Liver (tissue), 9 donors: Measurements from ENCODE around the gene SMOC2. TPM values are rescaled to one million over a fixed set of nuclear protein-coding genes. Genes with fewer than 3 reads are reported as not detected.

Source experiments
- DNase-seq: peaks from one replicate; pipeline ENCODE4 v3.0.0-alpha.2; 2017; ENCODE audit warnings: low spot score
- H3K27ac ChIP-seq, 2 donors: one replicate each; pipeline ENCODE4 v1.7.0; 2013; ENCODE audit warnings: inconsistent platforms in 2 of 2, low read length in 2 of 2, control low read depth in 1 of 2, low read depth in 1 of 2, mild to moderate bottlenecking in 1 of 2
- H3K27me3 ChIP-seq, 4 donors: one replicate each; pipeline versions ENCODE4 v1.6.1 to v1.7.0; 2013; ENCODE audit warnings: low read length in 3 of 4, inconsistent platforms in 1 of 4, mild to moderate bottlenecking in 1 of 4, moderate library complexity in 1 of 4; ENCODE audit not compliant: control insufficient read depth in 4 of 4, insufficient read depth in 4 of 4
- H3K36me3 ChIP-seq, 4 donors: one replicate each; pipeline versions ENCODE4 v1.6.1 to v1.7.0; 2013; ENCODE audit warnings: low read length in 3 of 4, mild to moderate bottlenecking in 3 of 4, low read depth in 1 of 4, moderate library complexity in 1 of 4; ENCODE audit not compliant: control insufficient read depth in 4 of 4, insufficient read depth in 3 of 4
- H3K4me1 ChIP-seq, 4 donors: one replicate each; pipeline versions ENCODE4 v1.6.1 to v1.7.0; 2013; ENCODE audit warnings: low read length in 3 of 4, mild to moderate bottlenecking in 3 of 4, moderate library complexity in 1 of 4; ENCODE audit not compliant: control insufficient read depth in 4 of 4, insufficient read depth in 4 of 4
- H3K4me3 ChIP-seq, 3 donors: one replicate each; pipeline versions ENCODE4 v1.6.1 to v1.7.0; 2013; ENCODE audit warnings: low read length in 3 of 3, control low read depth in 1 of 3, low read depth in 1 of 3, mild to moderate bottlenecking in 1 of 3
- H3K9ac ChIP-seq, 2 donors: one replicate each; pipeline ENCODE4 v1.7.0; 2013; ENCODE audit warnings: low read length in 2 of 2, mild to moderate bottlenecking in 2 of 2, moderate library complexity in 2 of 2, control low read depth in 1 of 2, low read depth in 1 of 2
- H3K9me3 ChIP-seq, 4 donors: one replicate each; pipeline versions ENCODE4 v1.6.1 to v1.7.0; 2013; ENCODE audit warnings: low read length in 3 of 4; ENCODE audit not compliant: control insufficient read depth in 4 of 4
- ATF3 ChIP-seq: IDR thresholded peaks from 2 replicates; pipeline ENCODE4 v1.6.1; 2016; ENCODE audit warnings: antibody characterized with exemption
- CTCF ChIP-seq: fragments of 150-350 bp; IDR thresholded peaks from 2 replicates; pipeline ENCODE4 v1.5.1; 2017; ENCODE audit warnings: improper control_type of control experiment, low read depth, low read length; ENCODE audit not compliant: missing input control
- EGR1 ChIP-seq, 2 donors: IDR thresholded peaks; 2 replicates each; pipeline ENCODE4 v1.6.1; 2016 to 2018; ENCODE audit warnings: antibody characterized with exemption in 2 of 2, low read depth in 2 of 2
- FOXA1 ChIP-seq: IDR thresholded peaks from 2 replicates; pipeline ENCODE4 v1.6.1; 2016; ENCODE audit warnings: antibody characterized with exemption
- FOXA2 ChIP-seq: IDR thresholded peaks from 2 replicates; pipeline ENCODE4 v1.6.1; 2016; ENCODE audit warnings: antibody characterized with exemption
- GABPA ChIP-seq, 2 donors: IDR thresholded peaks in 1 of 2; conservative IDR thresholded peaks in 1 of 2; 2 replicates each; pipeline ENCODE4 v1.6.1; 2016; ENCODE audit warnings: antibody characterized with exemption in 2 of 2, mild to moderate bottlenecking in 1 of 2, moderate library complexity in 1 of 2
- HNF4A ChIP-seq, 2 donors: conservative IDR thresholded peaks; 2 replicates each; pipeline ENCODE4 v1.6.1; 2016; ENCODE audit warnings: antibody characterized with exemption in 2 of 2, mild to moderate bottlenecking in 2 of 2
- HNF4G ChIP-seq: IDR thresholded peaks from 2 replicates; pipeline ENCODE4 v1.6.1; 2016; ENCODE audit warnings: antibody characterized with exemption
- MAX ChIP-seq: IDR thresholded peaks from 2 replicates; pipeline ENCODE4 v1.6.1; 2016; ENCODE audit warnings: antibody characterized with exemption
- NR2F2 ChIP-seq: IDR thresholded peaks from 2 replicates; pipeline ENCODE4 v1.6.1; 2016; ENCODE audit warnings: antibody characterized with exemption
- REST ChIP-seq: IDR thresholded peaks from 2 replicates; pipeline ENCODE4 v1.6.1; 2016; ENCODE audit warnings: antibody characterized with exemption, mild to moderate bottlenecking
- RXRA ChIP-seq, 2 donors: IDR thresholded peaks; 2 replicates each; pipeline ENCODE4 v1.6.1; 2017 to 2018; ENCODE audit warnings: antibody characterized with exemption in 2 of 2, mild to moderate bottlenecking in 1 of 2
- SP1 ChIP-seq: IDR thresholded peaks from 2 replicates; pipeline ENCODE4 v1.6.1; 2018; ENCODE audit warnings: antibody characterized with exemption, mild to moderate bottlenecking
- TAF1 ChIP-seq: conservative IDR thresholded peaks from 2 replicates; pipeline ENCODE4 v1.6.1; 2016; ENCODE audit warnings: antibody characterized with exemption, mild to moderate bottlenecking
- YY1 ChIP-seq: IDR thresholded peaks from 2 replicates; pipeline ENCODE4 v1.6.1; 2016; ENCODE audit warnings: antibody characterized with exemption, mild to moderate bottlenecking
- ZBTB33 ChIP-seq: IDR thresholded peaks from 2 replicates; pipeline ENCODE4 v1.6.1; 2016; ENCODE audit warnings: antibody characterized with exemption
- WGBS: extraction: QIAGEN DNeasy Blood & Tissue Kit; methylation state at CpG from one replicate; pipeline ENCODE4 v1.1.7; 2013; 5-methylcytosine and 5-hydroxymethylcytosine counted together
- polyA plus RNA-seq, 2 donors: library from polyadenylated mRNA; stranded (reverse) in 1 of 2; unstranded in 1 of 2; fragments of 200-250 nt in 1 of 2; fragments of >200 nt in 1 of 2; fragmentation: Nextera tagmentation in 1 of 2; extraction: Ambion mirVana in 1 of 2; gene quantifications; one replicate each; pipeline versions ENCODE4 v1.2.1 to v1.2.3, GENCODE V29; 2013 to 2015
- total RNA-seq, 2 donors: library from RNA; depleted of rRNA; stranded (reverse); fragments of >200 nt; gene quantifications; one replicate each; pipeline ENCODE4 v1.2.3, GENCODE V29; 2014
- donor health status: healthy.
- donor health status: healthy.
- donor health status: healthy.
- donor health status: healthy.
- donor health status: healthy.

Gene SMOC2
- total and polyA plus RNA-seq, 4 donors = 0.23 to 1.9 (median 1.1) TPM

- TF ChIP-seq MAX = no peak
- no peak for TF ChIP-seq RXRA (IDR thresholded peaks at IDR 0.05)
- TF ChIP-seq EGR1 (IDR thresholded peaks at IDR 0.05; ENCODE audit: low read depth in 2 of 2) = no peak
- no peak for TF ChIP-seq YY1
- no peak for TF ChIP-seq CTCF
- no peak for TF ChIP-seq SP1
- no peak for TF ChIP-seq ZBTB33
- no peak for TF ChIP-seq NR2F2
- WGBS = 86% methylated on average over 8 of the region's 8 CpGs
- Histone ChIP-seq H3K4me3 (no peak overlapping the region), H3K4me1 (no peaks in the 10 kb centered on the region), H3K36me3 (no peaks in the 10 kb centered on the region), H3K9me3 (no peaks in the 10 kb centered on the region), H3K9ac (no peak overlapping the region), H3K27me3 (peaks cover 0 to 6% (median 3%) of the 10 kb centered on the region in 4 donors), H3K27ac (no peak overlapping the region)
- no peak for DNase-seq
Observed at GRCh38 chr6:168507730-168508129, 66.7 kb downstream of the SMOC2 start.

GRCh38 chr6:168508903-168509302 is 67.9 kb downstream of the SMOC2 start:
- no peak overlapping the region for H3K27ac ChIP-seq

More at GRCh38 chr6:168508903-168509302, 67.9 kb downstream of the SMOC2 start:
- Histone ChIP-seq H3K4me1 (no peaks in the 10 kb centered on the region), H3K36me3 (no peaks in the 10 kb centered on the region), H3K9ac (no peak overlapping the region), H3K4me3 (no peak overlapping the region), H3K27me3 (peaks cover 0 to 6% (median 3%) of the 10 kb centered on the region in 4 donors), H3K9me3 (no peaks in the 10 kb centered on the region)
- no peak for DNase-seq
- TF ChIP-seq MAX (no peak), YY1 (no peak), FOXA1 (no peak), ZBTB33 (no peak), NR2F2 (no peak), CTCF (no peak), REST (no peak), HNF4A (conservative IDR thresholded peaks at IDR 0.05) (no peak), ATF3 (no peak), EGR1 (IDR thresholded peaks at IDR 0.05; ENCODE audit: low read depth in 2 of 2) (no peak), FOXA2 (no peak), TAF1 (no peak), HNF4G (no peak), GABPA (IDR thresholded peaks at IDR 0.05 in 1 of 2, conservative IDR thresholded peaks at IDR 0.05 in 1 of 2) (no peak)
- WGBS = 84% methylated on average over 12 of the region's 12 CpGs
